MCF 10A (cell line): ENCODE data around the gene HLA-DPB1. TPM values are rescaled to one million over a fixed set of nuclear protein-coding genes. Genes with fewer than 3 reads are reported as not detected.

Experiments used
- Bru-seq: library from RNA; stranded (reverse); fragments of 400-500 nt; gene quantifications from one replicate; lab custom pipeline; 2021; lab: Mats Ljungman, UMichigan
- BruChase-seq, 2 experiments: library from RNA; stranded (reverse); fragments of 400-500 nt; gene quantifications; one replicate each; lab custom pipeline; 2021; lab: Mats Ljungman, UMichigan
- BruUV-seq: library from RNA; stranded (reverse); fragments of 400-500 nt; replicated peaks from 2 replicates; lab custom pipeline; 2021; lab: Mats Ljungman, UMichigan
- CTCF ChIA-PET: fragments of 300-600 bp; sonication (Branson Sonifier 250); formaldehyde crosslinking; extraction: SDS; loops from one replicate; lab custom pipeline; 2021; ENCODE audit warnings: antibody characterized with exemption, inconsistent platforms; lab: Yijun Ruan, JAX
- POLR2A ChIA-PET: fragments of 300-600, 350-650 bp; sonication (Branson Sonifier 250); formaldehyde crosslinking; extraction: SDS; loops from one replicate; lab custom pipeline; 2020; ENCODE audit warnings: antibody characterized with exemption, inconsistent platforms; lab: Yijun Ruan, JAX
- DNase-seq: peaks from one replicate; pipeline ENCODE4 v3.0.0-alpha.2; 2018; ENCODE audit not compliant: unreplicated experiment
- H3K27ac Mint-ChIP-seq: one replicate; pipeline ENCODE4 v1.8.0; 2022; ENCODE audit warnings: mild to moderate bottlenecking, low read depth, mixed read lengths; ENCODE audit not compliant: unreplicated experiment
- H3K27me3 Mint-ChIP-seq: one replicate; pipeline ENCODE4 v1.8.0; 2022; ENCODE audit warnings: mixed read lengths; ENCODE audit not compliant: insufficient read depth, unreplicated experiment
- H3K36me3 Mint-ChIP-seq: one replicate; pipeline ENCODE4 v1.8.0; 2022; ENCODE audit warnings: mild to moderate bottlenecking, moderate library complexity, mixed read lengths; ENCODE audit not compliant: insufficient read depth, unreplicated experiment
- H3K4me1 Mint-ChIP-seq: one replicate; pipeline ENCODE4 v1.8.0; 2022; ENCODE audit warnings: mixed read lengths; ENCODE audit not compliant: insufficient read depth, unreplicated experiment
- H3K4me3 Mint-ChIP-seq: one replicate; pipeline ENCODE4 v1.8.0; 2022; ENCODE audit warnings: mild to moderate bottlenecking, moderate library complexity, mixed read lengths; ENCODE audit not compliant: unreplicated experiment
- H3K9me3 Mint-ChIP-seq: one replicate; pipeline ENCODE4 v1.8.0; 2022; ENCODE audit warnings: mixed read lengths; ENCODE audit not compliant: unreplicated experiment
- CTCF ChIP-seq: fragments of 200-600 bp; IDR thresholded peaks from one replicate; pipeline ENCODE4 v1.8.0; 2022; ENCODE audit warnings: antibody characterized with exemption, mild to moderate bottlenecking; ENCODE audit not compliant: unreplicated experiment
- intact Hi-C: fragments of 100-400 bp; cut with micrococcal nuclease; formaldehyde crosslinking; loops from 2 replicates; pipeline ENCODE4 v1.14.1; 2022
- long read RNA-seq: library from polyadenylated mRNA; stranded (forward); transcript quantifications from one replicate; pipeline ENCODE4 v2.0.0, GENCODE V29; 2022
- total RNA-seq: library from RNA; stranded (reverse); gene quantifications from 2 replicates; pipeline ENCODE4 v1.2.3, GENCODE V29; 2022

HLA-DPB1 gene
- total RNA-seq (not detected in 2 replicates), Bru-seq, nascent RNA (percentile 8 among the genes with signal in this experiment), BruChase-seq, experiment 1, labeled RNA remaining after a 6-hour chase (percentile 7 among the genes with signal in this experiment), BruChase-seq, experiment 2, labeled RNA remaining after a 2-hour chase (not detected)
- long read RNA-seq = 0 reads

- no peak for TF ChIP-seq CTCF
- Mint-ChIP-seq H3K4me1 (no peaks in the 10 kb centered on the region), H3K36me3 (no peaks in the 10 kb centered on the region), H3K9me3 (no peaks in the 10 kb centered on the region), H3K27me3 (peaks cover 89% of the 10 kb centered on the region), H3K4me3 (no peak within 1 kb of the TSS), H3K27ac (no peak within 1 kb of the TSS)
- peak; percentile 64 for DNase-seq
- POLR2A ChIA-PET = interaction anchor here (0.6 to 1.0 kb wide), 3 partner anchors 12 to 342 kb away, joined by 3 read pairs; partner anchors contain the start of gene CUTA
- intact Hi-C loops = no loop called here
- CTCF ChIA-PET = interaction anchor here (0.9 kb wide), 1 partner anchor 91 kb away, joined by 3 read pairs; no protein-coding TSS in a partner anchor
- no TSS peak for BruUV-seq
Observed at GRCh38 chr6:33075568-33076405, at the start of gene HLA-DPB1. HLA-DPB1 (plus strand) TSS chr6:33075990; CDS start chr6:33076042, 52 bp downstream.

- intact Hi-C loops = no loop called here
- no peaks in the 10 kb centered on the region for H3K36me3 Mint-ChIP-seq
- no peaks in the 10 kb centered on the region for H3K4me1 Mint-ChIP-seq
- ChIA-PET CTCF (interaction anchor here (1.9 kb wide), 1 partner anchor 12 kb away, joined by 8 read pairs; no protein-coding TSS in a partner anchor), POLR2A (no interaction called here)
- no peaks in the 10 kb centered on the region for H3K9me3 Mint-ChIP-seq
- peaks cover 87% of the 10 kb centered on the region for H3K27me3 Mint-ChIP-seq
- no peak overlapping the region for H3K4me3 Mint-ChIP-seq
- H3K27ac Mint-ChIP-seq = no peak overlapping the region
- TF ChIP-seq CTCF = no peak
- no peak for DNase-seq
- no TSS peak for BruUV-seq
Observed at GRCh38 chr6:33028220-33028849, 47.5 kb upstream of the HLA-DPB1 start.

- no peak for TF ChIP-seq CTCF
- H3K4me1 Mint-ChIP-seq = no peaks in the 10 kb centered on the region
- CTCF ChIA-PET = interaction anchor here (0.6 to 1.9 kb wide), 2 partner anchors 13 to 834 kb away, joined by 4 to 8 read pairs; no protein-coding TSS in a partner anchor
- POLR2A ChIA-PET = no interaction called here
- intact Hi-C loops = no loop called here
- peaks cover 4% of the 10 kb centered on the region for H3K9me3 Mint-ChIP-seq
- no peaks in the 10 kb centered on the region for H3K36me3 Mint-ChIP-seq
- H3K27ac Mint-ChIP-seq = no peak overlapping the region
- H3K27me3 Mint-ChIP-seq = peaks cover 94% of the 10 kb centered on the region
- no peak for DNase-seq
- no peak overlapping the region for H3K4me3 Mint-ChIP-seq
- BruUV-seq = no TSS peak
Observed at GRCh38 chr6:33029328-33030184, 46.2 kb upstream of the HLA-DPB1 start.
